ENCODE measurements around the gene FABP6. TPM values are rescaled to one million over a fixed set of nuclear protein-coding genes. Genes with fewer than 3 reads are reported as not detected.

FABP6 gene
- total RNA-seq, 1 experiment from 2014 or later: 2.9 TPM

DNA sequence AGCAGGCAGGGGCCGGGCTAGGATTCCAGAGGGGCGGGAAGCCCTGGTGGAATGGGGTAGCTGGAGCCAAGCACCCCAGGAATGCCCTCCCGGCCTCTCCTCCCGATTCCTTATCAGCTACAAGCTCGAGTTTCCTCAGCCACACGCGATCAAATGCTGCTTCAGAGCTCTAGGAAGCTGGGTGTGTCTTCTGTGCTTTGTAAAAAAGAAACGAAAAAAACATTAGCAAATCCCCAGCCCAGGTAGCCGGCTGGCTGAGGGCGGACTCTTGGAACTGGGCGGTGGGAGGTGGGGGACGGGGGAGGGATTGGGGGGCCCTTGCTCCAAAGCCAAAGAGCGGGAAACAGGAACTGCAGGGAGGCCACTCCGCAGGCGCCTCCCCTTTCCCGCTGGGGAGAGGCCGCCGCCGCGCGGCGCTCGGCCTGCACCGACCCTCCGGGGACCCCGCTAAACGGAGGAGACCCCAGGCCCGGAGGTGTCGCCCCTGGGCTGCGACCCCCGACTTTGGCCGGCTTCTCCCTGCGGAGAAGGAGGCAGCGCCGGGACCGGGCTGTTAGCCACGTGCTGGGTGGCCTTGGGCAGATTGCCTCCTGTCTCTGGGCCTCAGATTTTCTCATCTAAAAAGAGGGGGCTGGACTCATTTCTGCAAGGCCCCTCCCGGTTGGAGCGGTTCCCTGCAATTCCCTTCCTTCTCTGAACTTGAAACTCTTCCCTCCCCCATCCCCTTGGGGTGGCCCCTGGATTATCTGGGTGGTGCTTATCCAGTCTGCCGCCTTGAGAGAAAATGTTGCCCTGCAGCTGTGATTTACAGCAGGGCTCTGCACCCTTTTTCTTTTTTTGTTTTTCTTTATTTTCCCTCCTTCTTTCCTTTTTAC lies 40.9 kb upstream of the FABP6 start:
- Mint-ChIP-seq H3K27me3 (ENCODE audit: low read depth) (peaks cover 15% of the 10 kb centered on the region), H3K9me3 (peaks cover 27% of the 10 kb centered on the region), H3K4me1 (peaks cover 22% of the 10 kb centered on the region), H3K27ac (peak overlapping the region; percentile 89), H3K4me3 (peak overlapping the region; percentile 57), H3K36me3 (peaks cover 22% of the 10 kb centered on the region)
- ChIA-PET CTCF (interaction anchor here (0.6 to 3.1 kb wide), 8 partner anchors 10 to 203 kb away, joined by 3 to 19 read pairs (median 4); no protein-coding TSS in a partner anchor), POLR2A (interaction anchor here (0.6 to 3.3 kb wide), 8 partner anchors 10 to 201 kb away, joined by 3 to 19 read pairs (median 5); partner anchors contain the start of gene PWWP2A)
- DNase-seq (ENCODE audit: low spot score) (peak; percentile 77), ATAC-seq (peak; percentile 75)
- TF ChIP-seq GRHL2 (CRISPR knock-in tag; IDR thresholded peaks at IDR 0.05; ENCODE audit: insufficient replicate concordance, severe bottlenecking) (no peak), OVOL2 (CRISPR knock-in tag; IDR thresholded peaks at IDR 0.05; ENCODE audit: borderline replicate concordance) (no peak), IRF1 (CRISPR knock-in tag; IDR thresholded peaks at IDR 0.05) (no peak), NR2C2 (CRISPR knock-in tag; IDR thresholded peaks at IDR 0.05) (no peak), NFATC4 (CRISPR knock-in tag; IDR thresholded peaks at IDR 0.05) (no peak), ZNF263 (CRISPR knock-in tag; IDR thresholded peaks at IDR 0.05; ENCODE audit: low read depth) (no peak), SOX15 (CRISPR knock-in tag; IDR thresholded peaks at IDR 0.05) (no peak), FOXP4 (CRISPR knock-in tag; IDR thresholded peaks at IDR 0.05) (no peak), PRRX2 (CRISPR knock-in tag; IDR thresholded peaks at IDR 0.05) (no peak), ZNF671 (CRISPR knock-in tag; IDR thresholded peaks at IDR 0.05) (no peak), FOXP1 (CRISPR knock-in tag; IDR thresholded peaks at IDR 0.05; ENCODE audit: borderline replicate concordance) (peak; percentile 59; the same call in 1 of the 2 replicates), FOXJ3 (CRISPR knock-in tag; IDR thresholded peaks at IDR 0.05; ENCODE audit: borderline replicate concordance) (no peak), MYBL2 (CRISPR knock-in tag; IDR thresholded peaks at IDR 0.05) (0 out of 2 replicates have a peak, but pooled peaks have one; percentile 23), ZNF416 (CRISPR knock-in tag; IDR thresholded peaks at IDR 0.05) (no peak), MXD4 (CRISPR knock-in tag; IDR thresholded peaks at IDR 0.05; ENCODE audit: borderline replicate concordance) (no peak), ELF4 (CRISPR knock-in tag; IDR thresholded peaks at IDR 0.05; ENCODE audit: low read depth) (no peak), ZNF232 (CRISPR knock-in tag; IDR thresholded peaks at IDR 0.05) (no peak), ATF1 (CRISPR knock-in tag; IDR thresholded peaks at IDR 0.05) (no peak), ZNF219 (CRISPR knock-in tag; IDR thresholded peaks at IDR 0.05; ENCODE audit: borderline replicate concordance) (no peak)
- TF ChIP-seq, protein P1, sequence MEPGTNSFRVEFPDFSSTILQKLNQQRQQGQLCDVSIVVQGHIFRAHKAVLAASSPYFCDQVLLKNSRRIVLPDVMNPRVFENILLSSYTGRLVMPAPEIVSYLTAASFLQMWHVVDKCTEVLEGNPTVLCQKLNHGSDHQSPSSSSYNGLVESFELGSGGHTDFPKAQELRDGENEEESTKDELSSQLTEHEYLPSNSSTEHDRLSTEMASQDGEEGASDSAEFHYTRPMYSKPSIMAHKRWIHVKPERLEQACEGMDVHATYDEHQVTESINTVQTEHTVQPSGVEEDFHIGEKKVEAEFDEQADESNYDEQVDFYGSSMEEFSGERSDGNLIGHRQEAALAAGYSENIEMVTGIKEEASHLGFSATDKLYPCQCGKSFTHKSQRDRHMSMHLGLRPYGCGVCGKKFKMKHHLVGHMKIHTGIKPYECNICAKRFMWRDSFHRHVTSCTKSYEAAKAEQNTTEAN (CRISPR knock-in tag; IDR thresholded peaks at IDR 0.05): no peak
- TF ChIP-seq, protein P2, sequence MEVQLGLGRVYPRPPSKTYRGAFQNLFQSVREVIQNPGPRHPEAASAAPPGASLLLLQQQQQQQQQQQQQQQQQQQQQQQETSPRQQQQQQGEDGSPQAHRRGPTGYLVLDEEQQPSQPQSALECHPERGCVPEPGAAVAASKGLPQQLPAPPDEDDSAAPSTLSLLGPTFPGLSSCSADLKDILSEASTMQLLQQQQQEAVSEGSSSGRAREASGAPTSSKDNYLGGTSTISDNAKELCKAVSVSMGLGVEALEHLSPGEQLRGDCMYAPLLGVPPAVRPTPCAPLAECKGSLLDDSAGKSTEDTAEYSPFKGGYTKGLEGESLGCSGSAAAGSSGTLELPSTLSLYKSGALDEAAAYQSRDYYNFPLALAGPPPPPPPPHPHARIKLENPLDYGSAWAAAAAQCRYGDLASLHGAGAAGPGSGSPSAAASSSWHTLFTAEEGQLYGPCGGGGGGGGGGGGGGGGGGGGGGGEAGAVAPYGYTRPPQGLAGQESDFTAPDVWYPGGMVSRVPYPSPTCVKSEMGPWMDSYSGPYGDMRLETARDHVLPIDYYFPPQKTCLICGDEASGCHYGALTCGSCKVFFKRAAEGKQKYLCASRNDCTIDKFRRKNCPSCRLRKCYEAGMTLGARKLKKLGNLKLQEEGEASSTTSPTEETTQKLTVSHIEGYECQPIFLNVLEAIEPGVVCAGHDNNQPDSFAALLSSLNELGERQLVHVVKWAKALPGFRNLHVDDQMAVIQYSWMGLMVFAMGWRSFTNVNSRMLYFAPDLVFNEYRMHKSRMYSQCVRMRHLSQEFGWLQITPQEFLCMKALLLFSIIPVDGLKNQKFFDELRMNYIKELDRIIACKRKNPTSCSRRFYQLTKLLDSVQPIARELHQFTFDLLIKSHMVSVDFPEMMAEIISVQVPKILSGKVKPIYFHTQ (CRISPR knock-in tag; IDR thresholded peaks at IDR 0.05): 0 out of 2 replicates have a peak, but pooled peaks have one; percentile 35
- TF ChIP-seq, protein P3, sequence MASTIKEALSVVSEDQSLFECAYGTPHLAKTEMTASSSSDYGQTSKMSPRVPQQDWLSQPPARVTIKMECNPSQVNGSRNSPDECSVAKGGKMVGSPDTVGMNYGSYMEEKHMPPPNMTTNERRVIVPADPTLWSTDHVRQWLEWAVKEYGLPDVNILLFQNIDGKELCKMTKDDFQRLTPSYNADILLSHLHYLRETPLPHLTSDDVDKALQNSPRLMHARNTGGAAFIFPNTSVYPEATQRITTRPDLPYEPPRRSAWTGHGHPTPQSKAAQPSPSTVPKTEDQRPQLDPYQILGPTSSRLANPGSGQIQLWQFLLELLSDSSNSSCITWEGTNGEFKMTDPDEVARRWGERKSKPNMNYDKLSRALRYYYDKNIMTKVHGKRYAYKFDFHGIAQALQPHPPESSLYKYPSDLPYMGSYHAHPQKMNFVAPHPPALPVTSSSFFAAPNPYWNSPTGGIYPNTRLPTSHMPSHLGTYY (CRISPR knock-in tag; IDR thresholded peaks at IDR 0.05): no peak
- TF ChIP-seq, protein P4, sequence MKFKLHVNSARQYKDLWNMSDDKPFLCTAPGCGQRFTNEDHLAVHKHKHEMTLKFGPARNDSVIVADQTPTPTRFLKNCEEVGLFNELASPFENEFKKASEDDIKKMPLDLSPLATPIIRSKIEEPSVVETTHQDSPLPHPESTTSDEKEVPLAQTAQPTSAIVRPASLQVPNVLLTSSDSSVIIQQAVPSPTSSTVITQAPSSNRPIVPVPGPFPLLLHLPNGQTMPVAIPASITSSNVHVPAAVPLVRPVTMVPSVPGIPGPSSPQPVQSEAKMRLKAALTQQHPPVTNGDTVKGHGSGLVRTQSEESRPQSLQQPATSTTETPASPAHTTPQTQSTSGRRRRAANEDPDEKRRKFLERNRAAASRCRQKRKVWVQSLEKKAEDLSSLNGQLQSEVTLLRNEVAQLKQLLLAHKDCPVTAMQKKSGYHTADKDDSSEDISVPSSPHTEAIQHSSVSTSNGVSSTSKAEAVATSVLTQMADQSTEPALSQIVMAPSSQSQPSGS (CRISPR knock-in tag; IDR thresholded peaks at IDR 0.05; ENCODE audit: borderline replicate concordance, low read depth): no peak
- TF ChIP-seq, protein P5, sequence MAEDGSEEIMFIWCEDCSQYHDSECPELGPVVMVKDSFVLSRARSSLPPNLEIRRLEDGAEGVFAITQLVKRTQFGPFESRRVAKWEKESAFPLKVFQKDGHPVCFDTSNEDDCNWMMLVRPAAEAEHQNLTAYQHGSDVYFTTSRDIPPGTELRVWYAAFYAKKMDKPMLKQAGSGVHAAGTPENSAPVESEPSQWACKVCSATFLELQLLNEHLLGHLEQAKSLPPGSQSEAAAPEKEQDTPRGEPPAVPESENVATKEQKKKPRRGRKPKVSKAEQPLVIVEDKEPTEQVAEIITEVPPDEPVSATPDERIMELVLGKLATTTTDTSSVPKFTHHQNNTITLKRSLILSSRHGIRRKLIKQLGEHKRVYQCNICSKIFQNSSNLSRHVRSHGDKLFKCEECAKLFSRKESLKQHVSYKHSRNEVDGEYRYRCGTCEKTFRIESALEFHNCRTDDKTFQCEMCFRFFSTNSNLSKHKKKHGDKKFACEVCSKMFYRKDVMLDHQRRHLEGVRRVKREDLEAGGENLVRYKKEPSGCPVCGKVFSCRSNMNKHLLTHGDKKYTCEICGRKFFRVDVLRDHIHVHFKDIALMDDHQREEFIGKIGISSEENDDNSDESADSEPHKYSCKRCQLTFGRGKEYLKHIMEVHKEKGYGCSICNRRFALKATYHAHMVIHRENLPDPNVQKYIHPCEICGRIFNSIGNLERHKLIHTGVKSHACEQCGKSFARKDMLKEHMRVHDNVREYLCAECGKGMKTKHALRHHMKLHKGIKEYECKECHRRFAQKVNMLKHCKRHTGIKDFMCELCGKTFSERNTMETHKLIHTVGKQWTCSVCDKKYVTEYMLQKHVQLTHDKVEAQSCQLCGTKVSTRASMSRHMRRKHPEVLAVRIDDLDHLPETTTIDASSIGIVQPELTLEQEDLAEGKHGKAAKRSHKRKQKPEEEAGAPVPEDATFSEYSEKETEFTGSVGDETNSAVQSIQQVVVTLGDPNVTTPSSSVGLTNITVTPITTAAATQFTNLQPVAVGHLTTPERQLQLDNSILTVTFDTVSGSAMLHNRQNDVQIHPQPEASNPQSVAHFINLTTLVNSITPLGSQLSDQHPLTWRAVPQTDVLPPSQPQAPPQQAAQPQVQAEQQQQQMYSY (CRISPR knock-in tag; IDR thresholded peaks at IDR 0.05): no peak
